HG03097 (cell line): Measurements from ENCODE around the gene ZNF575.

Experiments used
- ATAC-seq: cut with Tn5 transposase; IDR thresholded peaks from one replicate; pipeline ENCODE4 v1.9.1; 2021; ENCODE audit not compliant: unreplicated experiment, low FRiP score

ZNF575 gene

GRCh38 chr19:43569657-43570056 lies 36.7 kb downstream of the ZNF575 start:
- no peak for ATAC-seq

- no peak for ATAC-seq
Observed at GRCh38 chr19:43570174-43570791, 37.3 kb downstream of the ZNF575 start.

- no peak for ATAC-seq
Observed at GRCh38 chr19:43572171-43572588, 39.2 kb downstream of the ZNF575 start.

GRCh38 chr19:43574424-43575155 lies 41.6 kb downstream of the ZNF575 start:
- ATAC-seq: no peak

DNA sequence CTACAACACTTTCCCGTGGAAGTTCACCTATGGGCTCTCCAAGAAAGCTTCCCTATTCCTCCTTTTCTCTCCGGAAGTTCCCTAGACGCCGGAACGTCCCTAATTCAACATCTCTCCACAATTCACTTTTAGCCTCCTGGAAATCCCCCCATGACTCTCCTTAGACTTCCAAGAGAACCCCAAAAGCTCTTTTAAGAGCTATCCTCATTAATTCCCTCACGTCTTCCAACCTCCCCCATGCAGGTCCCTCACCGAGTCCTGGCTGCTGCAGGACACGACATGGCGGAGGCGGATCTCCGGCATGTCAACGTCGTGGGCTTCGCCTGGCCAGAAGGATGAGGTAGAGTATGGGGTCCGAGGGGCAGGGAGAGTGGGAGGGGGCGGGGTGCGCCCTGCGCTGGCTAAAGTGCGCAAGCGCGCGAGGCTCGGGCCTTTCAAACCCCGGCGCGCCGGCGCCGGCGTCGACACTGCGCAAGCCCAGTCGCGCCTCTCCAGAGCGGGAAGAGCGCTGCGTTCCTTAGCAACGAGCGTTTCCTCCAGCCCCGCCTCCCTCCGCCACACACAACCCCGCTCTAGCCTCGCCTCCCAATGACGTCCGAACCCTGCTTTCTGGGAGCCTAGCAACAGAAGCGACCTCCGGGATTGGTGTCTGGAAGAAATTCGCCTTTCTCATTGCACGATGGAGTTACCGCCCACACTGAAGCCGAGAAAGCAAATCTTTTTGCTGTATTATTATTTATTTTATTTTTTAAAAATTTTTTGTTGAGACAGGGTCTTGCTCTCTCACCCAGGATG lies 42.4 kb downstream of the ZNF575 start, which contains the start of the genes PINLYP and XRCC1:
TSS of gene PINLYP (plus strand) at position 646 of the 795 bp plus-strand sequence. CDS start 1,391 bp downstream, outside the sequence.
TSS of gene XRCC1 (minus strand) at position 372 of the 795 bp plus-strand sequence. CDS start at position 303, 69 bp downstream.
- peak; percentile 94 for ATAC-seq

DNA sequence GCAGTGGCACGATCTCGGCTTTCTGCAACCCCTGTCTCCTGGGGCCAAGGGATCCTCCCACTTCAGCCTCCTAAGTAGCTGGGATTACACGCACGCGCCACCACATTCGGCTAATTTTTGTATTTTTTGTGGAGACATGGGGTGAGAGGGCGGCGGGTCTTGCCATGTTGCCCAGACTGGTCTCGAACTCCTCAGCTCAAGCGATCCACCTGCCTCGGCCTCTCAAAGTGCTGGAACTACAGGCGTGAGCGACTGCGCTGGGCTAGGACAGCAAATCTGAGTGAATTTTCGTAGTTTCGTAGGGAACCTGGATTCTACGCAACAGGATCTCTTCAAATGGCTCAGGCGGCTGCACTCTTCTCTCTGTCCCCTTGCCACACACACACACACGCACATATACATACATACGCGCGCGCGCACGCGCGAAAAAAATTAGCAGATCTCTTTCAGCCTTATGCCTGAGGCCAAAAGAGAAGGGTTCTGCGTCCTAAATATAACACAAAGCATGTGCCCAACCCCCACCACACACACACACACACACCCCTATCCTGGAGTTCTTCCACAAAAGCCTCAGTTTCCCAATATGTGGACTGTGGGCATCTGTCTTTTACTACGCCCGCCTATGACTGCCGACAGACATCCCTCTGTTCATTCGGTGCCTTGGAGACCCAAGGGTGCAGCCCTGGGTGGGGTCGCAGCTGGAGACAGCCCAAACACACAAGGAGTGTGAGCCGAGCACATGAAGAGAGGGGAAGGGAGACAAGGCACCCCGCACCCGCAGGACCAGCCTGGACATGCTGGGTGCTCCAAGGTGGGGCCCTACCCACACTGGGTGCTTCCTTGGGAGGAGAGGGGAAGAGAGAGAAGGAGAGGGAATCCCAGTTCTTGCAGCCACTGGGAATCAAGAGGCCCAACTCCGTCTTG lies 43.2 kb downstream of the ZNF575 start:
- no peak for ATAC-seq

DNA sequence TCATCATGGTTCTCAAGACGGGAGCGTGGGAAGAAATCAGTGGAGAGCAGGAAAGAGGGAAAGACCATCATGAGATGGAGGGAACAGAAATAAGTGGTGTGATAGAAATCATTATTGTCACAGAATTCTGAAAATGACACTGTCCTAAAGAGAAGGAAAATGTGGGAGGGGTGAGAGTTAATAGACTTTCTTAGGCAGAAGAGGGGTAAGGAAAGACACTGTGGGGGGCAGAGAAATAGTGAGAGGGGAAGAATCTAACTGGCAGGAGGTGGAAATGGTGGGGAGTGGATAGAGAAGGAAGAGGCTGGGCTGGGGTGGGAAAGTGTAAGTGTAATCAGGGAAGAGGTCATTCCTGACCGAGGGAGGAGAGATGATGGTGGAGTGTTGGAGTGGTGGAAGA lies 45.8 kb downstream of the ZNF575 start:
- no peak for ATAC-seq

DNA sequence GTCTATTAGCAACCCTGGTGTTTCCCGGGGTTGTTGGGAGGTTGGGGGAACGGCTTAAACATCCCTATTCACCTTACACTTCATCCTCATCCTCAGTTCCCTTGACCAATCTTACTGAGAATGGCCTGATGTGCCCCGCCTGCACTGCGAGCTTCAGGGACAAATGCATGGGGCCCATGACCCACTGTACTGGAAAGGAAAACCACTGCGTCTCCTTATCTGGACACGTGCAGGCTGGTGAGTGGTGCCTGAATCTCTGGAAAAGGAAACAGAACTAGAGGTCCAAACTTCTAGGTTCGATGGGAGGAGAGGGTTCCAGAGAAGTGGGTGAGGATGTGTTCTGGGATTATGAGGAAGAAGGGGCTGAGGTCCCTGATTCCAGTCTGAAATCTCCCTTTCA lies 48.5 kb downstream of the ZNF575 start:
- no peak for ATAC-seq

DNA sequence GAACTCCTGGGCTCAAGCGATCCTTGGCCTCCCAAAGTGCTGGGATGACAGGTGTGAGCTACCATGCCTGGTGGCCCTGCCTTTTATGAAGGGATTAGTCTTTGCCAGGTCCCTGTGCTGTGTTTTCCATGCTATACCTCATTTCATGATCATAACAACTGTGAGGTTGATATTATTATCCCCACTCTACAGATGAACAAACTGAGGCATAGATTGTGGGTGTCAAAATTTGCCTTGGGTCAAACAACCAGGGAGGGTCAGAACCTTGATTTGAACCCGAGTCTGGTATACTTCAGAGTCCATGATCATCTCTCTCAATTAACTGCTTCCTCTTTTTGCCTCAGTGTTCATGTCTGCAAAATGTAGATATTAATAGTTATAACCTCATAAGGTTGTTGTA lies 49.5 kb downstream of the ZNF575 start:
- ATAC-seq: no peak

DNA sequence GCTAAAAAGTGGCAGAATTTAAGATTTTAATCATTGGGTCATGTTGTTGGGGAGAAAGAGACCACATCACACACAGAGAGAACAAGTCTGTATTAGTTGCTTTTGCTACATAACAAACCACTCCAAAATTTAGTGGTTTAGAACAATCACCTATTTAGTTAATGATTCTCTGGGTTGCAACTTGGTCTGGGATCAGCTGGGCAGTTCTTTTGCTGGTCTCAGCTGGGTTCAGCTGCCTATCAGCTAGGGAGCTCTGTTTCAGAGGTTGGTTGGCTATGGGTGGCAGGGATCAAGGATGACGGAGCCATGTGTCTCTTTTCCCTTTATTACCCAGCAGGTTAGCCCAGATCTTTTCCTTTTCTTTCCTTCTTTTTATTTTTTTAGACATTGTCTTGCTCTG lies 51.5 kb downstream of the ZNF575 start:
- ATAC-seq: peak; percentile 41
